Right ventricle myocardium inferior (tissue), 1 donor: ENCODE results near the gene CLSTN2. TPM values are rescaled to one million over a fixed set of nuclear protein-coding genes. Genes with fewer than 3 reads are reported as not detected.
A peak's percentile ranks its signal among the peaks of the same experiment; 100 is the strongest.
"Not testable (repeated sequence)": the region's sequence is repeated elsewhere in the genome, so short reads cannot be mapped to it uniquely, and the experiment has no call there.

ENCODE experiments used
- ATAC-seq: fragments of 200-7000 bp; cut with Tn5 transposase; one replicate; pipeline ENCODE4 v1.9.1; 2020; ENCODE audit warnings: mild to moderate bottlenecking, moderate library complexity
- DNase-seq: peaks from one replicate; pipeline ENCODE4 v3.0.0; 2021; ENCODE audit errors: missing footprints
- intact Hi-C: fragments of 100-400 bp; cut with DNase I; formaldehyde crosslinking; loops from one replicate; pipeline ENCODE4 v1.11.0; 2022
- total RNA-seq: library from RNA; stranded (reverse); fragmentation: NEBNext Ultra II Directional; extraction: Animal tissue kit (Norgen Biotek cat#: 25700); gene quantifications from one replicate; pipeline ENCODE4 v1.2.1, GENCODE V29; 2021
- donor health status: DM: no; HTN: yes; CAD: no; lungs with severe emphysema.

The CLSTN2 gene
- total RNA-seq, 1 donor from 2014 or later: 8.4 TPM

DNA sequence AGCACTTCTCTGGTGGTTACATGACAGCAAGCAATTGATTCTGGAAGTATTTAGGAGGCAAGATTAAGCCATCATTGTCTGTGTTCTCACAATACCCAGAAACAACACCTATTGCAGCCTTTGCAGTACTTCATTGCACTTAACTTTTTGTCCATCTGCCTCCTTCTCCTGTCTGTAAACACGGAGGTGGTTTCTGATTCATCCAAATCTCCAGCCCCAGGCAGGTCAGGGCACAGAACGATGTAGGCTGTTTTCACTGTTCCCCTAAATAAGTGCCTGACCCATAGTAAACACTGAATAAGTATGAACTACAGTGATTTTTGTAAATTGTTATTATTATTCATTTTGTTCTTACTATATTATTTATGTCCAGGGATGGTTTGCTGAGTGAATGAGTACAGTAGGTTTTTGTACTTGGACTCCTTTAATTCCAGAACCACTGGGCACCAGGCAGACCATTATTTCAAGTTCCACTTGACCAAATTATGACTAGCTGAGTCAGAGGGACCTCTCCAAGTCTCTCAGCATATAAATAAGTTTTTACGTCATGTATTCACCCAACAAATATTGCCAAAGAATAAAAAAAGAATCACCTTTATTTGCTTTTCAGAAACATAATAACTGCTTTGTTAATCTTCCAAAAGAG, 459.6 kb downstream of the CLSTN2 start:
- intact Hi-C loops: no loop called here
- DNase-seq: no peak
- ATAC-seq: no peak

DNA sequence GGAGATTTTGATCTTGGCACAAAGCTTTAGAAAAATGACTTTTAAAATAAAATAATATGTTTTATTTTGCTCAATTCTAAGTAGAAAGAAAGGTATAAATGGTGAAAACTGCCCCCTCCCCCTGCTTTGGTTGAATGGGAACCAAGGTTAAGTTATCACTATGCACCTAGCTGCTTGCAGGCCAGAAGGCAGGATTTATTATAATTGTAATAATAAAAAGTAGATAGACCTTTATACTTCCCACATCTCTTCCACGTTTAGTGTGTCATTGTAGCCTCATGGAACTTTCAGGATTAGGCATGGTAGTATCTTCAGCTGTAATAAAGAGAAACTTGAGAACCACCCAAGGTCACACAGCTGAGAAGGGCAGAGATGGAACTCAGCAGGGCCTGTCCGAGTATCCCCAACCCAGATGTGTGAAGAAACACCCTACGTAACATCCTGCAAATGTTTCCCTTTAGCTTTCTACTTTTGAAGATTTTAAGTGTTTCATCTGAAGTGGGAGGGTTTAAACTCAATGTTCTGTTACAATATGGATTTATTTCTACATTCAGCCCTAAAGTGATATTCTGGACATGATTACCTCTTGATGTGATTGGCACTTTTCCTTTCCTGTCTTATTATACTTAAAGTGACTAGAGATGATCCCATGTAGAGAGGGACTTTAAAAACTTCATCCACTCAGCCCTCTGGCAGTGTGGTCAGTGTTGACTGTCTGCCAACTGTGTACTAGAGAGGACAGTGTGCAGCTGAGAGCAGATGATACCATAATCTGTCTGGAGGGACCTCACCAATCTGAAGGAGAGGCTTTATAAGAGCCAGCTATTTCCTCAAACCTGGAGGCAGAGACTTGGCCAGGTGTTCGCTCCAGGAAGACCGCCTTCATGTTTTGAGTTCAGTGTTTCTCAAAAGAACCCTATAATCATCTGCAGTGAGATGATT, 460.4 kb downstream of the CLSTN2 start:
- ATAC-seq (no peak), DNase-seq (no peak)
- intact Hi-C loops: no loop called here

DNA sequence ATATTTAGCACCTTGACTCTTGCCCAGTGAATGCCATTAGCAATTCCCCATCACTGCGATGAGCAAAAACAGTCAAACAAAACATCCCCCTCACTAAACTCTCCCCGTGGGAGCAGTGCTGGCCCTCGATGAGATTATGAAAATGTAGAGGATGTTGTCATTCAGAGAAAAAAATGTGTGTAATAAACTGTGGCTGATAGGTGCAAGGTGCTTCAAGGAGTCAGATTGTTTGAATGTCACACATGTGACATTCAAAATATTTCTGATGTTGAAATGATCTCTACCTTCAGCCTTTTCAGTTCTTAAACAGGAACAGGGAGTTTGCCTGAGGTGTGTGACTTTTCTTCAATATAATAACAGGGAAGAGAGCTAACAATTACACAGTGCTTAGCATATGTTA, 461.1 kb downstream of the CLSTN2 start:
- intact Hi-C loops: no loop called here
- no peak for DNase-seq
- no peak for ATAC-seq

DNA sequence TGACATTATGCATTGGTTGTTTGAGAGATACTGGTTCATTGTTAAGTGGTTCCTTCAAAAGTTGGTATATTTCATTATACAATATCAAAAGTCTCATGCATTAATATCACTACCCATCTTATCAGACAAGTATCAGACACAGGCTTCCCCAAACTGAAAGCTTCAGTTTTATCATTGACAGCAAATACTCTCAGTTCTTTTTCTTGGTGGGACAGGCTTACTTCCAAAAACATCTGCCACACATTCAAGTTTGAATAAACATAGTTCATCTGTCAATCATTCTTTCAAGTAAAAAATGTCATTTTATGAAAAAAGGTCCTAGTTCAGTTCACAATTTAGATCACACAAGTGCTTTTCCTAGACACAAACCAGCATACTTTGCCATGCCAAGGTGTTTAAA, 462.9 kb downstream of the CLSTN2 start:
- ATAC-seq (no peak), DNase-seq (no peak)
- intact Hi-C loops: no loop called here

DNA sequence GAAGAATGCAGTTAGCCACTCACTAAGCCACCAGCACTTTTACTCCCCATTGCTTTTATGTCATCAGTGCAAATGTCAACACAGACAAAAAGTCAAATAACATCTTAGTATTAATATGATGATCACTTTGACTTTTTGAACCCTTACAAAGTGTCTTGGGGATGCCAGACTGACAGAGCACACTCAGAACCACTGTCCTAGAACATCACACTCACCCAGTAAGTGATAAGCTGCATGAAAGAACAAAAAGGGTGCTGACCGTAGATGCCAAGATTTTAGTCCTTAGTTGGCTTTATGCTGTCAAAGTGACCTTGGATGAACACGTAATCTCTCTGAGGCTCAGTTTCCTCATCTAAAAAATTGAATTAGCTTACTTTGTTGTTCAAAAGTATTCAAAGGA, 463.4 kb downstream of the CLSTN2 start:
- DNase-seq (no peak), ATAC-seq (no peak)
- intact Hi-C loops: no loop called here

DNA sequence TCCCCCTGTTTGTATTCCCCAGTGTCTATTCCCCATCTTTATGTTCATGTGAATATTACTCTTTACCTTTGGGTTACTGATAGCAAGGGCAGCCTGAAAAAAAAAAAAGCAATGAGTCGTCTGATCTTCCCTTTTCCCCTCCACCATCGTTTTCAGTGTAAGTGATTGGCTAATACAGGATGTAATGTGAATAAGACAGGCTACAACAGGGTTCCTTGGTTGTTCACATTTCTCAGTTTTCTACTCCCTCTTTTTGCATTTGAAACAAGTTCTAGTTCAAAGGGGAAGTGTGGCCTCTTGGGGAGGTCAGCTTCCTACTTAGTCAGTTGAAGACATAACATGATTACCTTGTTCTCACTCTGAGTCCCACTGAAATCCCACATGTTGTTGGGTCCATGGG, 464.9 kb downstream of the CLSTN2 start:
- intact Hi-C loops: no loop called here
- DNase-seq: no peak
- no peak for ATAC-seq

DNA sequence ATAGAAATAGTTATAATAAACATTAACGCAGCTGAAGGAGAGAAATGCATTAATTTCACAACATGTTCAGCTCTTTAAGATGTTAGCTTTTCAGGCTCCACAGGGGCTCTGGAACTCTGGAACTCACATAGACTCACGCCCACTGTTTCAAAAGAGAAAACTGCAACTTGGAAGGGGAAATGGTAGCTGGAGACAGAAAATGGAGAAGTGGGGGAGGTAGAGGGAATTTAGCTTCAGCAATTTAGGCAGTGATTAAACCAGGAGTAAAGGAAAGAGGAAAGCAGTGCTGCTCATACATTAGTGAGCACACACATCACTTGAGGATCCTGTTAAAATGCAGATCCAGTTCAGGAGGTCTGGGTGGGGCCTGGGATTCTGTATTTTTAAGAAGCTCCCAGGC, 468.1 kb downstream of the CLSTN2 start:
- DNase-seq (no peak), ATAC-seq (no peak)
- intact Hi-C loops: no loop called here

DNA sequence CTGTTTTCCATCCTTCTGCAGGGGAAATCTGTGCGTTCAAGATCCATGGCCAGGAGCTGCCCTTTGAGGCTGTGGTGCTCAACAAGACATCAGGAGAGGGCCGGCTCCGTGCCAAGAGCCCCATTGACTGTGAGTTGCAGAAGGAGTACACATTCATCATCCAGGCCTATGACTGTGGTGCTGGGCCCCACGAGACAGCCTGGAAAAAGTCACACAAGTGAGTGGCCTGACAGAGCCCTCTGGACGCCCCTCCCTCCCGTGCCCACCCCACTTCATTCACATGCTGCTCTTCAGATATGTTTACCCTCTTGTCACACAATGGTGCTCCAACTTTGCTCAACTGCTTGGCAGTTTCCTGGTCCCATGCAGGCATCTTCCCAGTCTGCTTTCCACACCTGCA, 468.6 kb downstream of the CLSTN2 start:
- intact Hi-C loops: no loop called here
- ATAC-seq: no peak

DNA sequence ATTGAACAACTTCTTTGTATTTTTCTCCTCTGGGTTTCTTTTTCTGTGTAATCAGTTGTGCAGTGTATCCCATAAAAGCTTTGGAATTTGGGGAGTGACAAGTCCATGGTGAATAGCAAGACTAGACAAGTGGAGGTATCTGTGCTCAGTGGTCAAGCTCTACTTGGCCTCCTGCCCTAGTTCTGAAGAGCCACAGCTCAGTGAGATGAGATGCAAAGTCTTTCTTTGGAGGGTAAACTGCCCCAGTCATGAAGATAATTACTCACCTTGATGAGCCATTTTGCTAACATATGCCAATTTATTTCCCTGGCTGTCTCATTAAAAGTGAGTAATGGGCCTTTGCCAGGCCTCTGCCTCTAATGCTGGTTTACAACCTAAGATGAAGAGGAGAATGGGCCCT, 471.7 kb downstream of the CLSTN2 start:
- no peak for DNase-seq
- intact Hi-C loops: no loop called here
- no peak for ATAC-seq

More for the DNA sequence above, 468.6 kb downstream of the CLSTN2 start:
- no peak for DNase-seq

DNA sequence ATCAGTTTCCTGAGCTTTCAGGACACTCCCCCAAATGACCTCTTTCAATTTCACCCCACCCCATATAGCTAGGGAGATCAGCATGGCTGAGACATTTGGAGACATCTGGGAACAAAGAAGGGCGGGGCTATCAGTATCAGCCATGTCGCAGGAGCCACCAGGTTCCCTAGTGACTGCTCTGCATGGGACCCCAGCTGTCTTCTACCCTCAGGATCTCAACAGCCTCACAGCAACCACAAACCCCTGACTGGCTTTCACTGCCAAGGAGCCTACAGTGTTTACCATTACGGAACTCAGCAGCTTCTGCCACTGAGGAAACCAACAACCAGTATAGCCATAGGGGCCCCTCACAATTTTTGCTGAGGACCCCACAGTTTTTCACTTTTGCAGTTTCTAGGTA, 473.3 kb downstream of the CLSTN2 start:
- no peak for ATAC-seq

DNA sequence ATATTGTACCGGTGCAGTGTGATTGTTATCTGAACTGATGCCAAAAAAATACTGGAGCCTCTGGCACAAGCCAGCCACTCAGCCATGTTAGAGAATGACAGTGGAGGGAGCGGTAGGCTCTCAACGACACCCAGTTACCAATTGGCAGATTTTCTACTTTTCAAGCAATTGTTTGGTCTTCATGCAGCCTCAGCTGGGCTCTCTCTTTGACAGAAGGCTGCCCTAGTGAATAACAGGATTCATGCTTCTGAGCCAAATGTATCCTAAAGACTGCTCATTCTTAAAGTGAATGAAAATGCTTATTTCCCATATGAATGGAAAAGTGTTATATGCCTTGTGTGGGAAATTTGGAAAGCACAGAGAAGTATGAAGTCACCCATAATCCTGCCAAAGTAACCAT, 481.7 kb downstream of the CLSTN2 start:
- no peak for DNase-seq
- intact Hi-C loops: no loop called here

More for the DNA sequence above, 473.3 kb downstream of the CLSTN2 start:
- DNase-seq: no peak
- intact Hi-C loops: no loop called here

DNA sequence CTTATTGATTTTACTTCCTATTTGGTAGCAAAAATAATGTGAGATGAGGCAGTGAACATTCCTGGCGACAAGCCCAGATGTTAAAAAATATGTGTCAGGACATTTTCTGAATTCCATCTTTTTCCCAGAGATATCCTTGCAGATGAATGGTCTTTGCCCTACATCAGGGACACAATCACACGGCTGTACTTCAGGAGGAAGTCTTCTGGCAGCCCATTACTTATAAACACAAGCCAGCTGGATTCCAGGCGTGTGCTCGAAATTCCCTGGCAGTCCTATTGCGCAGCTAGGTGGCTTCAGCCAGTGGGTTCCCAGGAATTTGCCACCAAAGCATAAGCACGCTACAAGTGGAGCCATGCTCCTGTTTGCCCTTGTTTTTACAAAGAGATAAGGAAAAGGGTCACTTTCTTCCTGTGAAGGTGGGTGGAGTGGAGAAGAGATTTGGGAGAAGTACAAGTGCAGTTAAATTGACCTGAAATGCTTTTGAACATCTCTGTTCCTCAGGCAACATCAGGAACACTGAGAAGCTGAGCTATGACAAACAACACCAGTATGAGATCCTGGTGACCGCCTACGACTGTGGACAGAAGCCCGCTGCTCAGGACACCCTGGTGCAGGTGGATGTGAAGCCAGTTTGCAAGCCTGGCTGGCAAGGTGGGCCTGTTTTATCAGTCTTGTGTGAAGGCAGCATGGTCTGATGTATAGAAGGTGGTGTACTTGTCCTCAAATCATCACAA, 485.8 kb downstream of the CLSTN2 start:
- ATAC-seq (peak; percentile 81), DNase-seq (no peak)
- intact Hi-C loops: no loop called here

More for the DNA sequence above, 481.7 kb downstream of the CLSTN2 start:
- no peak for ATAC-seq

DNA sequence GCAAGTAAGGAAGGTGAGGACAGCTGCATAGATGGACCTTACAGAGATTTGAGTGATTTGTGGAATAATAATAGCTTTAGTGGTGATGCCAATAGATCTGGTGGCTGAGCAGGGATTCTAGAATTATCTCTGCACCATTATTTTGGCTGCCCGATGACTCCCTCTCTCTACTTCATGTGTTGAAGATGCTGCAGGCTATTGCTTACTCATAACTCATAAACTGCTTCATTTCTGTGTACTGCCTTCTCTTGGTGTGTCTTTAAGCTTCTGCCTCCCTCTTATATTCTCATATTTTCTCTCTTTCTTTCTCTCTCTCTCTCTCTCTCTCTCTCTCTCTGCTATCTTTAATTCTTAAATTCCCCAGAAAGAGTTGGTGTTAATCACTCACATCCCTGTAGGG, 486.9 kb downstream of the CLSTN2 start:
- DNase-seq: no peak
- intact Hi-C loops: no loop called here
- no peak for ATAC-seq

DNA sequence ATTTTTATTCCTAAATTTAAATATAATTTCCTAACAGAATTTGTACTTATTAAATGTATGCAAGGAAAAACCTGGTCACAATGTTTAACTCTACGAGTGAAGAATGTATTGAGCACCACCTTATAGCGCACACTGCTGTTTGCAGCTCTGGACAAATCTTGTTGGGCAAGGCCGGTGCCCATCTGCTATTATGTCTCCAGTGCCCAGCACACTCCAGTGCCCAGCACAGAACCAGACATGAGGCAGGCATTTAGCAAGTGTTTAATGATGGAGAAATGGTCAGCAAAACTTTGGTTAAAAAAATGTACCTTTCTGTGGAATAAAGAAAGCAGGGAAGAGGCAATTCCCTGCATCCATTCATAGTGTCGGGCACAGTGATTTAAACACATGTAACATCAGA, 488.2 kb downstream of the CLSTN2 start:
- ATAC-seq (no peak), DNase-seq (no peak)
- intact Hi-C loops: no loop called here

DNA sequence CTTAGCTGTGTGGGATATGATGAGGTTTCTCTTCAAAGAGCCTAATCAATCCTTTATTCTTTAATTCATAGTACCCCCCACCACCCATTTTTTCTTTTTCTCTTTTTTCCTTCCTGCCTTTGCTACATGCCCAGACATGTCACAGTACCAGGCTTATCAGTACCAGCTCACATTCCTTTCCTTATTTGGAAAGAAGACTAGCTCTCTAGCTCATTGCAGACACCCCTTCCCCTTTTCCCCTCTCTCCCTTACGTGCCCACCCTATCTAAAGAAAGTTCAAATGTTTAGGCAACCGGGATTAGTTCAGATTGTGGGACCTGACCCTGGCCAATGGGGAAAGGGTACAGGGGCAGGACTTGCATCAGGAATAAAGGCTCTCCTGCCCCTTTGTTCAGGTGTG, 488.6 kb downstream of the CLSTN2 start:
- intact Hi-C loops, ATAC-seq, DNase-seq: not testable (repeated sequence)

DNA sequence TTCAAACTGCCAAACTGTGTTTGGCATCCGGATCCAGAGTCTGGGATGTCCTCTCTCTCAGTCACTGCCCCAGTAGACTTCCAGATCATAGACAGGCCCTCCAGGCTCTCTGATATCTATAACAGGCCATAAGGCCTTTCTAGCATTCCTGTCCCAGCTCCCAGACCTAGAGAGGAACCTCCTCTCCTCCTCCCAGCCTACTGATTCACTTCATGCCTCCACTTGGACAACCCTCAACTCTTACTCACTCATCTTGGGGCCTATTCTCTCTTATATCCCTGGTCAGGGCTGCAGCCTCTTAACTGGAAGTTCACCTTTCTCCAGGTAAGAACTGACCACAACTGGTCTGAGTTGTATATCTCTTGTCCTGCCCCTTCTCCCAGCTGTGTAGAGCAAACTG, 489.2 kb downstream of the CLSTN2 start:
- intact Hi-C loops: no loop called here
- DNase-seq: no peak

DNA sequence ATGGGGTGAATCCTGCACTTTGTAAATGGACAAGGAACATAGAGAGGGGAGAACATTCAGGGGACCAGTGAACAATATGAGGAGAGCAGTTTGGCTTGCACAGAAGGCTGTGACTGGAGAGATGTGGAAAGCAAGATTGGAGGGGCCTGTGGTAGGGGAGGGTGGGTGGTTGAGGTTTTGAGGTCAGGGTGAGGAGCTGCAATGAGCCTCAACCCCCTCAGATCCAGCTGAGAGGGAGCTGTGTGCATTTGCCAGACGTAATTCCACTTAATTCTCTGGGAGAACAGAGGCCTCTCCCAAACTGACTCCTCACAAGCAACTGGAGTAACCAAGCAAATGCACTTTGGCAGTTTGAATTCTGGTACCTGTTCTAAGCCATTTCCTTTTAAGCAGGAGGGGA, 489.7 kb downstream of the CLSTN2 start:
- no peak for DNase-seq
- intact Hi-C loops: no loop called here
- ATAC-seq: no peak

More for the DNA sequence above, 489.2 kb downstream of the CLSTN2 start:
- no peak for ATAC-seq

DNA sequence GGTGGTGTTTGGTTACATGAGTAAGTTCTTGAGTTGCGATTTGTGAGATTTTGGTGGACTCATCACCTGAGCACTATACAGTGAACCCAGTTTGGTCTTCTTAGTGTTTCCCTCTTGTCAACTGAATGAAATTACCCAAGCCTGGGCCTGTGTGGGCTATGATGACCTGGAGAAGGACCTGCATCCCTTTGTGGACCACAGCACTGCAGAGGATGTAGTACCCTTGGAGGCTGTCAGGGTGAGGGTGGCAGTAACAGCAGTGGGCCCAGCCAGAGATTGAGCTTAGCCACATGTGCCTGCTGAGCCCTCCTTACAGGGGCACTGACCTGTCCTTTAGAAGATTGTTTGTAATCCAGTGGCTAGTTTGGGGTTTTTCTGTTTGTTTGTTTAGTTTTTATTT, 492.8 kb downstream of the CLSTN2 start:
- ATAC-seq (no peak), DNase-seq (no peak)
- intact Hi-C loops: no loop called here

DNA sequence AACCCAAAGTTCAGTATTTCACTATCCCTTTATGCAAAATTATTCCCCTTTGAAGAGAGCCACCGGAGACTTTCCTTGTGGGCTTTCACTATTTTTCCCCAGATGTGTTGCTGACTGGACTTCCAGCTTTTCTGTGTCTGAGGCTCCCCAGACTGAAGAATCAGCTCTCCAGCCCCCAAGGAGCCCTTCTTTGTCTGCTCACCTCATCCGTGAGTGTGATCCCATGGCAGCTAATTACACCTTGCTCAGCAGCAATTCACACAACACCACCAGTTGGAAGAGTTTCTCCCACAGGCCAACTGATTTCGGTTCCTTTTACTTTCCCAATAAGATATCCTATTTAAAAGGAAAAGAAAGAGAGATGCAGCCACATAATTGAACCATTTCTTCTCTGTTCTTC, 493.4 kb downstream of the CLSTN2 start:
- no peak for DNase-seq
- intact Hi-C loops: no loop called here
- no peak for ATAC-seq

DNA sequence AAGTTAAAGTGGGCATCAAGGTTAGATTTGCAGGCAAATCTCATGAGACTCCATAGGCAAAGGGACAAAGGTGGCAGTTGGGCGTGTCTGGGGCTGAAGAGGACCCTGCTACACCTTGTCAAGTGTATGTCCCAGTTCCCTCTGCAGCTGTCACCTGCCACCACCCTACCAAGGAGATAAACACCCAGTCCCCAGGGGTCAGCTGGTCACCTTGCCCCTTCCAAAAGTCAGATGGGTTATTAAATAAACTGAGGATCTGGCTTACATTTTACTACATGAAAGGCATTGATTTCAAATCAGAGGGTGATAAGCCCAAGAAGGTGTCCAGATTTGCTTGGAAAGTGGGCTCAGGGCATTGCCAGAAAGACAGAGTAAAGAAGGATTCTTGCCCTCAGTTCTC, 494.8 kb downstream of the CLSTN2 start:
- DNase-seq: no peak
- intact Hi-C loops: no loop called here
- ATAC-seq: no peak
